ENCODE results near the gene SFTA2. TPM values are rescaled to one million over a fixed set of nuclear protein-coding genes. Genes with fewer than 3 reads are reported as not detected.

The SFTA2 gene
- total RNA-seq, 3 donors from 2014 or later (not counting 1 experiment from before 2014, with no cell fraction given): not detected

GRCh38 chr6:30893001-30893591, 38.9 kb downstream of the SFTA2 start:
- Histone ChIP-seq H3K9me3 (ENCODE audit: control insufficient read depth, insufficient read depth, low read length) (no peaks in the 10 kb centered on the region), H3K4me1 (ENCODE audit: control insufficient read depth, insufficient read depth, low read length) (no peaks in the 10 kb centered on the region), H3K4me3 (ENCODE audit: low read length) (no peak overlapping the region), H3K36me3 (ENCODE audit: control insufficient read depth, insufficient read depth, low read length) (no peaks in the 10 kb centered on the region), H3K27me3 (ENCODE audit: control insufficient read depth, insufficient read depth, low read length) (no peaks in the 10 kb centered on the region), H3K27ac (ENCODE audit: low read length) (no peak overlapping the region)
- H3K4me3 Mint-ChIP-seq: no peak overlapping the region
- intact Hi-C loops (cut with micrococcal nuclease): no loop called here
- DNase-seq: no peak
- TF ChIP-seq, protein P1, sequence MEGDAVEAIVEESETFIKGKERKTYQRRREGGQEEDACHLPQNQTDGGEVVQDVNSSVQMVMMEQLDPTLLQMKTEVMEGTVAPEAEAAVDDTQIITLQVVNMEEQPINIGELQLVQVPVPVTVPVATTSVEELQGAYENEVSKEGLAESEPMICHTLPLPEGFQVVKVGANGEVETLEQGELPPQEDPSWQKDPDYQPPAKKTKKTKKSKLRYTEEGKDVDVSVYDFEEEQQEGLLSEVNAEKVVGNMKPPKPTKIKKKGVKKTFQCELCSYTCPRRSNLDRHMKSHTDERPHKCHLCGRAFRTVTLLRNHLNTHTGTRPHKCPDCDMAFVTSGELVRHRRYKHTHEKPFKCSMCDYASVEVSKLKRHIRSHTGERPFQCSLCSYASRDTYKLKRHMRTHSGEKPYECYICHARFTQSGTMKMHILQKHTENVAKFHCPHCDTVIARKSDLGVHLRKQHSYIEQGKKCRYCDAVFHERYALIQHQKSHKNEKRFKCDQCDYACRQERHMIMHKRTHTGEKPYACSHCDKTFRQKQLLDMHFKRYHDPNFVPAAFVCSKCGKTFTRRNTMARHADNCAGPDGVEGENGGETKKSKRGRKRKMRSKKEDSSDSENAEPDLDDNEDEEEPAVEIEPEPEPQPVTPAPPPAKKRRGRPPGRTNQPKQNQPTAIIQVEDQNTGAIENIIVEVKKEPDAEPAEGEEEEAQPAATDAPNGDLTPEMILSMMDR (IDR thresholded peaks at IDR 0.05): no peak
- no peaks in the 10 kb centered on the region for H3K4me1 Mint-ChIP-seq
- H3K36me3 Mint-ChIP-seq: no peaks in the 10 kb centered on the region
- H3K9me3 Mint-ChIP-seq: no peaks in the 10 kb centered on the region
- 90% methylated on average over 16 of the region's 16 CpGs for WGBS (ENCODE audit: insufficient coverage)
- H3K27me3 Mint-ChIP-seq (ENCODE audit: low read depth in 2 of 2): peaks cover 0 to 14% of the 10 kb centered on the region in 2 donors
- ATAC-seq: no peak
- H3K27ac Mint-ChIP-seq: no peak overlapping the region

- H3K27me3 Mint-ChIP-seq (ENCODE audit: low read depth in 2 of 2): peaks cover 0 to 14% of the 10 kb centered on the region in 2 donors
- no peaks in the 10 kb centered on the region for H3K4me1 Mint-ChIP-seq
- H3K27ac Mint-ChIP-seq: no peak overlapping the region
- no peaks in the 10 kb centered on the region for H3K9me3 Mint-ChIP-seq
- Histone ChIP-seq H3K4me1 (ENCODE audit: control insufficient read depth, insufficient read depth, low read length) (no peaks in the 10 kb centered on the region), H3K4me3 (ENCODE audit: low read length) (no peak overlapping the region), H3K9me3 (ENCODE audit: control insufficient read depth, insufficient read depth, low read length) (no peaks in the 10 kb centered on the region), H3K27ac (ENCODE audit: low read length) (no peak overlapping the region), H3K36me3 (ENCODE audit: control insufficient read depth, insufficient read depth, low read length) (no peaks in the 10 kb centered on the region), H3K27me3 (ENCODE audit: control insufficient read depth, insufficient read depth, low read length) (peaks cover under 1% of the 10 kb centered on the region)
- no peak overlapping the region for H3K4me3 Mint-ChIP-seq
- H3K36me3 Mint-ChIP-seq: no peaks in the 10 kb centered on the region
- TF ChIP-seq, protein P1 (IDR thresholded peaks at IDR 0.05): no peak
- no peak for DNase-seq
- intact Hi-C loops (cut with micrococcal nuclease): no loop called here
- no peak for ATAC-seq
- 84% methylated on average over 19 of the region's 21 CpGs for WGBS (ENCODE audit: insufficient coverage)
Measured at GRCh38 chr6:30891816-30892538, 40.0 kb downstream of the SFTA2 start.

- Histone ChIP-seq H3K27me3 (ENCODE audit: control insufficient read depth, insufficient read depth, low read length) (peaks cover 3% of the 10 kb centered on the region), H3K27ac (ENCODE audit: low read length) (no peak overlapping the region), H3K4me1 (ENCODE audit: control insufficient read depth, insufficient read depth, low read length) (no peaks in the 10 kb centered on the region), H3K9me3 (ENCODE audit: control insufficient read depth, insufficient read depth, low read length) (no peaks in the 10 kb centered on the region), H3K4me3 (ENCODE audit: low read length) (no peak overlapping the region), H3K36me3 (ENCODE audit: control insufficient read depth, insufficient read depth, low read length) (no peaks in the 10 kb centered on the region)
- DNase-seq (no peak), ATAC-seq (no peak)
- Mint-ChIP-seq H3K36me3 (no peaks in the 10 kb centered on the region), H3K27me3 (ENCODE audit: low read depth in 2 of 2) (peaks cover 0 to 18% of the 10 kb centered on the region in 2 donors), H3K4me1 (peaks cover 0 to 2% of the 10 kb centered on the region in 2 donors), H3K4me3 (no peak overlapping the region), H3K9me3 (no peaks in the 10 kb centered on the region), H3K27ac (no peak overlapping the region)
- intact Hi-C loops (cut with micrococcal nuclease): no loop called here
- TF ChIP-seq, protein P1 (IDR thresholded peaks at IDR 0.05): no peak
- WGBS (ENCODE audit: insufficient coverage): 91% methylated on average over 4 of the region's 4 CpGs
Measured at GRCh38 chr6:30891450-30891723, 40.6 kb downstream of the SFTA2 start.
